HepG2 (cell line): Measurements from ENCODE around the gene SEMA3F. TPM values are rescaled to one million over a fixed set of nuclear protein-coding genes. Genes with fewer than 3 reads are reported as not detected.

Experiments
- ATF7 ChIP-seq, 2 experiments: fragments of 450-650 bp in 1 of 2; sonication (generic) in 1 of 2; formaldehyde crosslinking in 1 of 2; IDR thresholded peaks; 2 replicates each; pipeline versions ENCODE4 v1.4.0 to v1.6.1; 2016 to 2020; ENCODE audit warnings: antibody characterized with exemption in 1 of 2, mild to moderate bottlenecking in 1 of 2, missing genetic modification reagents in 1 of 2
- MAF1 ChIP-seq: sonication (generic); formaldehyde crosslinking; IDR thresholded peaks from 2 replicates; pipeline ENCODE4 v1.5.0; 2020; ENCODE audit warnings: missing genetic modification reagents, borderline replicate concordance
- MYPOP ChIP-seq: sonication (generic); formaldehyde crosslinking; IDR thresholded peaks from 2 replicates; pipeline ENCODE4 v1.8.1; 2023; ENCODE audit warnings: mild to moderate bottlenecking, moderate library complexity, missing genetic modification reagents
- PAWR ChIP-seq: sonication (generic); formaldehyde crosslinking; IDR thresholded peaks from 2 replicates; pipeline ENCODE4 v1.4.0; 2020; ENCODE audit warnings: missing genetic modification reagents, mild to moderate bottlenecking, borderline replicate concordance
- RARA ChIP-seq: IDR thresholded peaks from 2 replicates; pipeline ENCODE4 v1.6.1; 2016; ENCODE audit warnings: missing genetic modification reagents, missing compliant biosample characterization
- SNAPC2 ChIP-seq: sonication (generic); formaldehyde crosslinking; IDR thresholded peaks from 2 replicates; pipeline ENCODE4 v1.8.1; 2022; ENCODE audit warnings: mild to moderate bottlenecking, missing genetic modification reagents
- ZBTB37 ChIP-seq: sonication (generic); formaldehyde crosslinking; IDR thresholded peaks from 2 replicates; pipeline ENCODE4 v1.4.0; 2020; ENCODE audit warnings: mild to moderate bottlenecking, missing genetic modification reagents
- ZBTB8A ChIP-seq: sonication (generic); formaldehyde crosslinking; IDR thresholded peaks from 2 replicates; pipeline ENCODE4 v1.4.0; 2020; ENCODE audit warnings: mild to moderate bottlenecking, low read depth, missing genetic modification reagents, borderline replicate concordance
- ZNF296 ChIP-seq: sonication (generic); formaldehyde crosslinking; conservative IDR thresholded peaks from 2 replicates; pipeline ENCODE4 v1.5.0; 2020; ENCODE audit warnings: mild to moderate bottlenecking, missing genetic modification reagents
- ZZZ3 ChIP-seq: sonication (generic); formaldehyde crosslinking; IDR thresholded peaks from 2 replicates; pipeline ENCODE4 v1.4.0; 2020; ENCODE audit warnings: missing genetic modification reagents, mild to moderate bottlenecking, borderline replicate concordance
- polyA plus RNA-seq, 8 experiments: library from polyadenylated mRNA; depleted of rRNA in 3 of 8; stranded (reverse) in 7 of 8; unstranded in 1 of 8; fragments of >200 nt; fragmentation: Illumina TruSeq in 4 of 8; extraction: Trizol in 4 of 8; gene quantifications; 2 replicates each; pipeline versions ENCODE4 v1.2.1 to v1.2.3, GENCODE V29; 2011 to 2016; ENCODE audit warnings: low read depth in 4 of 8, missing spikeins in 1 of 8, mixed read lengths in 1 of 8; ENCODE audit not compliant: insufficient read depth in 1 of 8
- total RNA-seq, 5 experiments: library from RNA; depleted of rRNA; stranded (reverse); fragments of >200 nt; fragmentation: Illumina TruSeq; extraction: Trizol; gene quantifications; 2 replicates each; pipeline ENCODE4 v1.2.3, GENCODE V29; 2016; ENCODE audit warnings: low read depth in 1 of 5
- TF ChIP-seq, protein P1 (sequence below): sonication (generic); formaldehyde crosslinking; IDR thresholded peaks from one replicate; pipeline ENCODE4 v1.5.1; 2020; ENCODE audit warnings: mild to moderate bottlenecking, missing genetic modification reagents; ENCODE audit errors: not compliant biosample characterization
- TF ChIP-seq, protein P2 (sequence below): IDR thresholded peaks from 2 replicates; pipeline ENCODE4 v1.4.0; 2020; ENCODE audit warnings: mild to moderate bottlenecking, missing genetic modification reagents

Gene SEMA3F
- total and polyA plus RNA-seq, 2 of the 13 experiments (the other 11 are each of a cell fraction or from before 2014, with no cell fraction given) = 7.6 to 17.2 TPM

DNA sequence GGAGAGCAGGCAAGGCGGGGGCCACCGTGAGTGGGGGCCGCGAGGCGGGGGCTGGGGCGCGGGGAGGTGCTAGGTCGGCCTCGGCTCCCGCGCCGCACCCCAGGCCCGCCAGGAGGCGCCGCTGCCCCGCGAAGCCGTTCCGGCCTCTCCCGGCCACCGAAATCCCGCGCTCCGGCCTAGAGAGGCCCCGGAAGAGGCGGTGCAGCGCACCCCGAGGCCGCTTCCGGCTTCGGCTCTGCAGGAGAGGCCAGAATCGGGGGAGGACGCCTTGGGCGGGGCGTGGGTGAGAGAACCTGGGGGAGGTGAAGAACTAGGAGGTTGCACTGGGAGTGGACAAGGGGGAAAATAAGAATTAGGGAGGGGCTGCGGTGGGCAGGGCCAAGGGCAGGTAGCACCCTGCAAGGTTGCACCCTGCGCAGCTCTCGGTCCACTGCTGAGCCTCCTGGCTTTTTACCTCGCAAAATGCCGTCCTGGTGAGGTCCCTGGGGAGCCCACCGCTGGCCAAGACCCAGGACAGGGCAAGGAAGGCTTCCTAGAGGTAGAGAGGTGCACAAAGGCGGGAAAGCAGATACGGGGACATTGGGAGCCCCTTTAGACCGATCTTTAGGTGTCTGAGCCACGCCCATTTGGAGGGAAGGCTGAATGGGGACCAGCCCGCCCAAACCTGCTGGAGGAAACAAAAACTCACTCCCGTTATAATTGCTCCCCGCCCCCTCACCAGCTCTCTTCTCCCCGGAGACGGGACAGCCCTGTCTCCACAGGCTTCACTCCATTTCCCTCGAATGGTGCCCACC is 72.5 kb downstream of the SEMA3F start (continued):
- no peak; the same call in 1 of the 2 replicates for TF ChIP-seq MYPOP
- no peak for TF ChIP-seq ZNF296 (CRISPR knock-in tag)
- no peak for TF ChIP-seq SNAPC2 (CRISPR knock-in tag)
- TF ChIP-seq RARA (CRISPR knock-in tag) = peak; percentile 24; the same call in 1 of the 2 replicates
- TF ChIP-seq, protein P1, sequence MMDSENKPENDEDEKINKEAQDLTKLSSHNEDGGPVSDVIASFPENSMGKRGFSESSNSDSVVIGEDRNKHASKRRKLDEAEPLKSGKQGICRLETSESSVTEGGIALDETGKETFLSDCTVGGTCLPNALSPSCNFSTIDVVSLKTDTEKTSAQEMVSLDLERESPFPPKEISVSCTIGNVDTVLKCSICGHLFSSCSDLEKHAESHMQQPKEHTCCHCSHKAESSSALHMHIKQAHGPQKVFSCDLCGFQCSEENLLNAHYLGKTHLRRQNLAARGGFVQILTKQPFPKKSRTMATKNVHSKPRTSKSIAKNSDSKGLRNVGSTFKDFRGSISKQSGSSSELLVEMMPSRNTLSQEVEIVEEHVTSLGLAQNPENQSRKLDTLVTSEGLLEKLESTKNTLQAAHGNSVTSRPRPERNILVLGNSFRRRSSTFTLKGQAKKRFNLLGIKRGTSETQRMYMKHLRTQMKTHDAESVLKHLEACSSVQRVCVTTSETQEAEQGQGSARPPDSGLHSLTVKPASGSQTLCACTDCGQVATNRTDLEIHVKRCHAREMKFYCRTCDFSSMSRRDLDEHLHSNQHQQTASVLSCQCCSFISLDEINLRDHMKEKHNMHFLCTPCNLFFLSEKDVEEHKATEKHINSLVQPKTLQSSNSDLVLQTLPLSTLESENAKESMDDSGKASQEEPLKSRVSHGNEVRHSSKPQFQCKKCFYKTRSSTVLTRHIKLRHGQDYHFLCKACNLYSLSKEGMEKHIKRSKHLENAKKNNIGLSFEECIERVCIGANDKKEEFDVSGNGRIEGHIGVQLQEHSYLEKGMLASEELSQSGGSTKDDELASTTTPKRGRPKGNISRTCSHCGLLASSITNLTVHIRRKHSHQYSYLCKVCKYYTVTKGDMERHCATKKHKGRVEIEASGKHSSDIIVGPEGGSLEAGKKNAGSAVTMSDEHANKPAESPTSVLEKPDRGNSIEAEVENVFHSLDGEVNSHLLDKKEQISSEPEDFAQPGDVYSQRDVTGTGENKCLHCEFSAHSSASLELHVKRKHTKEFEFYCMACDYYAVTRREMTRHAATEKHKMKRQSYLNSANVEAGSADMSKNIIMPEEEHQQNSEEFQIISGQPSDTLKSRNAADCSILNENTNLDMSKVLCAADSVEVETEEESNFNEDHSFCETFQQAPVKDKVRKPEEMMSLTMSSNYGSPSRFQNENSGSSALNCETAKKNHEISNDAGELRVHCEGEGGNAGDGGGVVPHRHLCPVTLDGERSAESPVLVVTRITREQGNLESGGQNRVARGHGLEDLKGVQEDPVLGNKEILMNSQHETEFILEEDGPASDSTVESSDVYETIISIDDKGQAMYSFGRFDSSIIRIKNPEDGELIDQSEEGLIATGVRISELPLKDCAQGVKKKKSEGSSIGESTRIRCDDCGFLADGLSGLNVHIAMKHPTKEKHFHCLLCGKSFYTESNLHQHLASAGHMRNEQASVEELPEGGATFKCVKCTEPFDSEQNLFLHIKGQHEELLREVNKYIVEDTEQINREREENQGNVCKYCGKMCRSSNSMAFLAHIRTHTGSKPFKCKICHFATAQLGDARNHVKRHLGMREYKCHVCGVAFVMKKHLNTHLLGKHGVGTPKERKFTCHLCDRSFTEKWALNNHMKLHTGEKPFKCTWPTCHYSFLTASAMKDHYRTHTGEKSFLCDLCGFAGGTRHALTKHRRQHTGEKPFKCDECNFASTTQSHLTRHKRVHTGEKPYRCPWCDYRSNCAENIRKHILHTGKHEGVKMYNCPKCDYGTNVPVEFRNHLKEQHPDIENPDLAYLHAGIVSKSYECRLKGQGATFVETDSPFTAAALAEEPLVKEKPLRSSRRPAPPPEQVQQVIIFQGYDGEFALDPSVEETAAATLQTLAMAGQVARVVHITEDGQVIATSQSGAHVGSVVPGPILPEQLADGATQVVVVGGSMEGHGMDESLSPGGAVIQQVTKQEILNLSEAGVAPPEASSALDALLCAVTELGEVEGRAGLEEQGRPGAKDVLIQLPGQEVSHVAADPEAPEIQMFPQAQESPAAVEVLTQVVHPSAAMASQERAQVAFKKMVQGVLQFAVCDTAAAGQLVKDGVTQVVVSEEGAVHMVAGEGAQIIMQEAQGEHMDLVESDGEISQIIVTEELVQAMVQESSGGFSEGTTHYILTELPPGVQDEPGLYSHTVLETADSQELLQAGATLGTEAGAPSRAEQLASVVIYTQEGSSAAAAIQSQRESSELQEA (CRISPR knock-in tag) = no peak
- TF ChIP-seq PAWR (CRISPR knock-in tag) = no peak
- TF ChIP-seq, protein P2, sequence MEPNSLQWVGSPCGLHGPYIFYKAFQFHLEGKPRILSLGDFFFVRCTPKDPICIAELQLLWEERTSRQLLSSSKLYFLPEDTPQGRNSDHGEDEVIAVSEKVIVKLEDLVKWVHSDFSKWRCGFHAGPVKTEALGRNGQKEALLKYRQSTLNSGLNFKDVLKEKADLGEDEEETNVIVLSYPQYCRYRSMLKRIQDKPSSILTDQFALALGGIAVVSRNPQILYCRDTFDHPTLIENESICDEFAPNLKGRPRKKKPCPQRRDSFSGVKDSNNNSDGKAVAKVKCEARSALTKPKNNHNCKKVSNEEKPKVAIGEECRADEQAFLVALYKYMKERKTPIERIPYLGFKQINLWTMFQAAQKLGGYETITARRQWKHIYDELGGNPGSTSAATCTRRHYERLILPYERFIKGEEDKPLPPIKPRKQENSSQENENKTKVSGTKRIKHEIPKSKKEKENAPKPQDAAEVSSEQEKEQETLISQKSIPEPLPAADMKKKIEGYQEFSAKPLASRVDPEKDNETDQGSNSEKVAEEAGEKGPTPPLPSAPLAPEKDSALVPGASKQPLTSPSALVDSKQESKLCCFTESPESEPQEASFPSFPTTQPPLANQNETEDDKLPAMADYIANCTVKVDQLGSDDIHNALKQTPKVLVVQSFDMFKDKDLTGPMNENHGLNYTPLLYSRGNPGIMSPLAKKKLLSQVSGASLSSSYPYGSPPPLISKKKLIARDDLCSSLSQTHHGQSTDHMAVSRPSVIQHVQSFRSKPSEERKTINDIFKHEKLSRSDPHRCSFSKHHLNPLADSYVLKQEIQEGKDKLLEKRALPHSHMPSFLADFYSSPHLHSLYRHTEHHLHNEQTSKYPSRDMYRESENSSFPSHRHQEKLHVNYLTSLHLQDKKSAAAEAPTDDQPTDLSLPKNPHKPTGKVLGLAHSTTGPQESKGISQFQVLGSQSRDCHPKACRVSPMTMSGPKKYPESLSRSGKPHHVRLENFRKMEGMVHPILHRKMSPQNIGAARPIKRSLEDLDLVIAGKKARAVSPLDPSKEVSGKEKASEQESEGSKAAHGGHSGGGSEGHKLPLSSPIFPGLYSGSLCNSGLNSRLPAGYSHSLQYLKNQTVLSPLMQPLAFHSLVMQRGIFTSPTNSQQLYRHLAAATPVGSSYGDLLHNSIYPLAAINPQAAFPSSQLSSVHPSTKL (CRISPR knock-in tag) = peak; percentile 69; the same call in 1 of the 2 replicates
- no peak for TF ChIP-seq ATF7 (IDR thresholded peaks at IDR 0.05)
- TF ChIP-seq ATF7 (CRISPR knock-in tag; IDR thresholded peaks at IDR 0.05) = no peak
- TF ChIP-seq ZBTB37 (CRISPR knock-in tag) = no peak
- TF ChIP-seq ZBTB8A (CRISPR knock-in tag) = no peak
- TF ChIP-seq MAF1 (CRISPR knock-in tag) = no peak
- peak; percentile 42; the same call in 1 of the 2 replicates for TF ChIP-seq ZZZ3 (CRISPR knock-in tag)
